ENCODE results near the gene SLC16A7. TPM values are rescaled to one million over a fixed set of nuclear protein-coding genes. Genes with fewer than 3 reads are reported as not detected.

SLC16A7 gene
- total and polyA plus RNA-seq, 9 donors: 2.0 to 21.9 (median 13.7) TPM

GRCh38 chr12:59627582-59627981 is 31.8 kb downstream of the SLC16A7 start:
- no peaks in the 10 kb centered on the region for H3K36me3 ChIP-seq
- H3K4me1 ChIP-seq (ENCODE audit: insufficient read depth): no peaks in the 10 kb centered on the region
- H3K27me3 ChIP-seq: no peaks in the 10 kb centered on the region
- TF ChIP-seq POLR2A (IDR thresholded peaks at IDR 0.05) (no peak), CTCF (IDR thresholded peaks at IDR 0.05) (no peak), EP300 (IDR thresholded peaks at IDR 0.05) (no peak)
- DNase-seq: no peak
- intact Hi-C loops (cut with DNase I): no loop called here
- no peak overlapping the region for H3K27ac ChIP-seq
- H3K9me3 ChIP-seq: no peaks in the 10 kb centered on the region
- H3K4me3 ChIP-seq: no peak overlapping the region

DNA sequence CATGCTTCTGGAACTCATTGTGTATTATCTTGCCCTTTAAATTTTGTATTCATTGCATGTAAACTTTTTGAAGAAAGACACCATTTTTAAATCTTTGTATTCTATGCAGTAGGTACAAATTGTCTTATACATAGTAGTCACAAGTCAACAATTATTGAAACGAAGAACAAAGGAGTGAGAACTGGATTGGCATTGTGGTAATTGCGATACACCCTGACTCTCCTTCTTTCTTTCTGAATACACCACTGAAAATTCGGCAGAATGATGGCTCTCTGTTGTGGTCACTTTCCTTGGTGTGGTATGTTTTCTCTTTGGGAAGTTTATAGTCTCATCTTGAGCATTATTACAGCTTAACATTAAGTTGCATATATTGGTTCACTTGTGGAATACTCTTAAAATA is 34.1 kb downstream of the SLC16A7 start:
- Histone ChIP-seq H3K4me3 (no peak overlapping the region), H3K36me3 (no peaks in the 10 kb centered on the region), H3K27ac (no peak overlapping the region), H3K4me1 (ENCODE audit: insufficient read depth) (peaks cover 2% of the 10 kb centered on the region), H3K9me3 (no peaks in the 10 kb centered on the region), H3K27me3 (no peaks in the 10 kb centered on the region)
- DNase-seq: no peak
- intact Hi-C loops (cut with DNase I): no loop called here
- WGBS, 3 donors: 89 to 92% (median 92%) methylated on average over 3 of the region's 3 CpGs
- TF ChIP-seq POLR2A (IDR thresholded peaks at IDR 0.05) (no peak), CTCF (IDR thresholded peaks at IDR 0.05) (no peak), EP300 (IDR thresholded peaks at IDR 0.05) (no peak)

- TF ChIP-seq EP300 (IDR thresholded peaks at IDR 0.05): no peak
- TF ChIP-seq POLR2A (IDR thresholded peaks at IDR 0.05): no peak
- TF ChIP-seq CTCF (IDR thresholded peaks at IDR 0.05): no peak
- no peak for DNase-seq
- Histone ChIP-seq H3K27me3 (no peaks in the 10 kb centered on the region), H3K9me3 (no peaks in the 10 kb centered on the region), H3K4me1 (ENCODE audit: insufficient read depth) (peaks cover 2% of the 10 kb centered on the region), H3K27ac (no peak overlapping the region), H3K4me3 (no peak overlapping the region), H3K36me3 (no peaks in the 10 kb centered on the region)
- intact Hi-C loops (cut with DNase I): no loop called here
- 59 to 66% (median 63%) methylated on average over 1 of the region's 1 CpG for WGBS, 3 donors
These were observed 36.6 kb downstream of the SLC16A7 start for GRCh38 chr12:59632408-59632807.

DNA sequence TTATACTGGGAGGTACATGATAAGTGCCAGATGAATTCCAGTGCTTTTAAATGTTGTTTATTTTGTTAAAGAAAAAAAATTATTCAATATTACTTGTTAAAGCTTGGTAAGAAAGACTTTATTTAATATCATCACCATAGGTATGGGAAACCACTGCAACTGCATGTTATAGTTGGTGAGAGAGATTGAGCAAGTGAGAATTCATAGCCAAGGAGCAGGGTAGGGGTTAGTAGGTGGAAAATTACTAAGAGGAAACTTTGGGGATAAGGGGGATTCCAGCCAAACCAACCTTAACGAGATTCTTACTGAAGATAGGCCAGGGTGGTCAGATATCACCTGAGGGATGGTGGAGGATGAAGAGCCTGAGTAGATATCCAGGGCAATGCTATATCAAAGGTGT is 38.4 kb downstream of the SLC16A7 start:
- WGBS, 3 donors: 87 to 92% (median 88%) methylated on average over 1 of the region's 1 CpG
- no peaks in the 10 kb centered on the region for H3K27me3 ChIP-seq
- H3K27ac ChIP-seq: no peak overlapping the region
- TF ChIP-seq POLR2A (IDR thresholded peaks at IDR 0.05) (no peak), EP300 (IDR thresholded peaks at IDR 0.05) (no peak), CTCF (IDR thresholded peaks at IDR 0.05) (no peak)
- H3K9me3 ChIP-seq: no peaks in the 10 kb centered on the region
- no peaks in the 10 kb centered on the region for H3K36me3 ChIP-seq
- intact Hi-C loops (cut with DNase I): no loop called here
- DNase-seq: no peak
- peaks cover 2% of the 10 kb centered on the region for H3K4me1 ChIP-seq (ENCODE audit: insufficient read depth)
- no peak overlapping the region for H3K4me3 ChIP-seq

All from ovary (tissue), 9 donors.